Lower leg skin (tissue), 3 donors: Measurements from ENCODE around the gene CFAP43.

Experiments used
- CTCF ChIP-seq, 3 donors: fragments of 450-650 bp; IDR thresholded peaks; one replicate each; pipeline ENCODE4 v1.5.1; 2016; ENCODE audit warnings: antibody characterized with exemption in 3 of 3, mild to moderate bottlenecking in 3 of 3, moderate library complexity in 2 of 3
- POLR2A ChIP-seq, 2 donors: fragments of 450-650 bp; IDR thresholded peaks; one replicate each; pipeline ENCODE4 v1.6.1; 2016 to 2017; ENCODE audit warnings: antibody characterized with exemption in 2 of 2, mild to moderate bottlenecking in 1 of 2, moderate library complexity in 1 of 2

- TF ChIP-seq CTCF (IDR thresholded peaks at IDR 0.05) (no peak), POLR2A (IDR thresholded peaks at IDR 0.05) (no peak)
These were observed 48.5 kb downstream of the CFAP43 start for GRCh38 chr10:104183682-104184081.
